Epithelial cell of esophagus (primary cell): ENCODE measurements around the gene LXN.

ENCODE experiments used
- DNase-seq: peaks from one replicate; pipeline ENCODE4 v3.0.0; 2010; ENCODE audit warnings: low read depth
- H3K4me3 ChIP-seq: 2 replicates; pipeline ENCODE4 v1.5.1; 2011; ENCODE audit warnings: mild to moderate bottlenecking, low read length, control low read depth
- CTCF ChIP-seq: IDR thresholded peaks from 2 replicates; pipeline ENCODE4 v1.5.1; 2011; ENCODE audit warnings: low read depth, mild to moderate bottlenecking, low read length, control low read depth, inconsistent platforms; ENCODE audit not compliant: insufficient read depth; ENCODE audit errors: missing control alignments

The LXN gene

GRCh38 chr3:158642474-158643210 is 29.8 kb downstream of the LXN start:
- TF ChIP-seq CTCF: no peak
- DNase-seq: peak; percentile 14
- no peak overlapping the region for H3K4me3 ChIP-seq

DNA sequence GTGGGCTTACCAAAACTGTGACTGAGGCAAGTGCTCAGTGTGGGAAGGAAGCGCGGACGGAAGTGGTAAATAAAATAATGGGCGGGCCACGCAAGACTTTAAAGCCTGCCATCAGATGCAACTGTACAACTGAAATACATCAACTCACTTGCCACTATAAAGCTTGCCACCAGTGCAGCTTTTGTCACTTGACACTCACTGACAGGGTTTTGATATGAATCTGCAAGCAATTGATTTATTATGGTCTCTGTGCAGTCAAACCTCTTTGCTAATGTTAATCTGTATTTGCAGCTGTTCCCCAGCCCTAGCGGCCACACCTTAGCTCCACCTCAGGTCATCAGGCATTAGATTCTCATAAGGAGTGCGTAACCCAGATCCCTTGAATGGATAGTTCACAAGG is 30.4 kb downstream of the LXN start:
- DNase-seq: no peak

DNA sequence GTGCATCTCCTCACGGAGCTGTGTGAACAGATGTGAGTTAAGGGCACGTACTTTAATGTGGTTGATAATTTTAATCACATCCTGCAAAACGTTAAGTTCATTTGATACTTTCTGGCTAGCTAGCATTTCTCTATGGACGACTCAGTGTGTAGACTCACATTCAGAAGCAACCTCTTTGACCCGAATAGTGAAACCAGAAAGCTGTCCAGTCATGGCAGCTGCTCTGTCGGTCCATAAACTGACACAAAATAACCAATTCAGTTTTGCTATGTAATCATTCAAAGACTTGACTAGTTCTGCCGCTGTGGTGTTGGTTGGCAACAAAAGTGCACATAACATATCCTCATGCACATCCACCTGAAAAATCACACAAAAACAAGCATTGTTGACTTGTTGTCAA is 31.8 kb downstream of the LXN start:
- DNase-seq: no peak
- H3K4me3 ChIP-seq: no peak overlapping the region
- no peak for TF ChIP-seq CTCF

More for the DNA sequence above, 30.4 kb downstream of the LXN start:
- no peak for TF ChIP-seq CTCF
- H3K4me3 ChIP-seq: no peak overlapping the region

DNA sequence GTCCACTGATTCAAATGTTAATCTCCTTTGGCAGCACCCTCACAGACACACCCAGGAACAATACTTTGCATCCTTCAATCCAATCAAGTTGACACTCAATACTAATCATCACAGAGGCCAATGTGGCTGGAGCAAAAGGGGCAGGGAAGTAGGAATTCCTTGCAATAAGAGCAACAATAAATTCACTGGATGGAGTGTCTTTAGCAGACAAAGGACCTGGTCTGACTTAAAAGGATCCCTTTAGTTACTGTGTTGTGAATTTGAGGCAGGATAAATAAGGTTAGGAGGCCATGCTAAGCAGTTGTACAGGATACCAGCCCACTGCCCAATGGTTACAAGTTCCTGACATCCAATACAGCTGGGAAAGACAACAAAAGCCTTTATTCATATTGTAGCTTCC is 40.5 kb downstream of the LXN start:
- H3K4me3 ChIP-seq: no peak overlapping the region
- DNase-seq: no peak
- no peak for TF ChIP-seq CTCF

- H3K4me3 ChIP-seq: no peak overlapping the region
- DNase-seq: no peak
- TF ChIP-seq CTCF: no peak
Measured at GRCh38 chr3:158625881-158626280, 46.6 kb downstream of the LXN start.

DNA sequence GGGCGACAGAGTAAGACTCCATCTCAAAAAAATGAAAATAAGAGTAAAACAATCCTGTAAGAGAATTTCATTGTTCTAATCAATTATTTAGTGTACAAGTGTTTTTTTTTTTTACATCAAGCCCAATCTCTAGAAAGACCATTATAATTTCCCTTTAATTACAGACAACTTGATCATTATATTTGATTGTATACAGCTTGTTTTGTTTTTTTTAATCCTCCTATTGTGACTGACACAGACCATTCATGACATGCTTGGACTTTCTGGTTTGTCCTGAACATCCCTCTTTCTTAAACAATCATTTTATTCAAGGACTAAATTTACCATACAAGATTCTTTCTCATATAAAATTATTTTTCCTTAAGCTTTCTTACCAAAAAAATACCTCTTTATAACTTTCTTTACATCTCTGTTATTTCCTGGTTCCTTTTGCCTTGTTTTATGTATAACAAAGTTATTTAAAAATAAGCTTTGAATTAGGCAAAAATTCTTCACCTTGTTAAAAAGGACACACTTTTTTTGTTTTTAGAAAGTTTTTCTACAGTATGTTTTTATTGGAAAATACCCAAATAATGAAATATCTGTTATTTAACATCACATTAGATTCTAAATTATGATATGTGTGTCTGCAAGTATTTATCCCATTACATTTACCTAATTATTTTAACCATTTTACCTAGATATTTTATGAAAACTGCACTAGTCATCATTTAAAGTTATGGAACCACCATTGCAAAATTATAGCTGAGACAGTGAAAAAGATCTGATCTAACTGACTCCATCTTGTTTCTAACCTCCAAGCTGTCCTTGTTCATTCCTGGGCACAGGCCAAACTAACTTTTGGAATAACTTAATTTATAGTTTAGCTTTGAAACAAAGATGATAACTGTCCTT is 54.2 kb downstream of the LXN start:
- no peak for DNase-seq
- TF ChIP-seq CTCF: no peak
- H3K4me3 ChIP-seq: no peak overlapping the region
